A549 (cell line): Measurements from ENCODE around the gene SLN. TPM values are rescaled to one million over a fixed set of nuclear protein-coding genes. Genes with fewer than 3 reads are reported as not detected.
A peak's percentile ranks its signal among the peaks of the same experiment; 100 is the strongest.

Experiments
- ATAC-seq, 2 experiments: fragments of 200-7000 bp in 1 of 2; fragments of >200 bp in 1 of 2; cut with Nextera tagmentation in 1 of 2; cut with Tn5 transposase in 1 of 2; 3 replicates each; pipeline versions ENCODE4 v1.8.0 to v1.9.1; 2018 to 2020; ENCODE audit warnings: mild to moderate bottlenecking in 1 of 2, moderate library complexity in 1 of 2
- CTCF ChIA-PET: fragments of 300-600 bp; sonication (Branson Sonifier 250); formaldehyde crosslinking; extraction: SDS; loops from one replicate; lab custom pipeline; 2021; ENCODE audit warnings: antibody characterized with exemption, inconsistent platforms; lab: Yijun Ruan, JAX
- POLR2A ChIA-PET: fragments of 350-600 bp; formaldehyde crosslinking; extraction: SDS; loops from one replicate; lab custom pipeline; 2021; ENCODE audit warnings: antibody characterized with exemption, inconsistent platforms; lab: Yijun Ruan, JAX
- DNase-seq, 2 experiments: peaks; one replicate each; pipeline versions ENCODE4 v3.0.0 to v3.0.0-alpha.2; 2011 to 2016; ENCODE audit warnings: low read depth in 1 of 2, low spot score in 1 of 2
- FAIRE-seq: peaks from 2 replicates; lab custom pipeline; 2011; peaks lifted over from hg19 to GRCh38; lab: Jason Lieb, UNC
- H3K27ac ChIP-seq, 2 experiments: fragments of >200 bp; sonication (Bioruptor Twin); formaldehyde crosslinking; 3 replicates each; pipeline ENCODE4 v1.5.1; 2016 to 2017
- H3K4me1 ChIP-seq: fragments of >200 bp; sonication (Bioruptor Twin); formaldehyde crosslinking; 3 replicates; pipeline ENCODE4 v1.6.1; 2016
- H3K4me2 ChIP-seq: fragments of >200 bp; sonication (Bioruptor Twin); formaldehyde crosslinking; 3 replicates; pipeline ENCODE4 v1.6.1; 2016
- H3K4me3 ChIP-seq: fragments of >200 bp; sonication (Bioruptor Twin); formaldehyde crosslinking; 3 replicates; pipeline ENCODE4 v1.5.1; 2016
- H3K9me3 ChIP-seq: fragments of >200 bp; sonication (Bioruptor Twin); formaldehyde crosslinking; 3 replicates; pipeline ENCODE4 v1.6.1; 2016
- BCL3 ChIP-seq: fragments of >200 bp; sonication (Bioruptor Twin); formaldehyde crosslinking; IDR thresholded peaks from 3 replicates; pipeline ENCODE4 v1.6.1; 2016
- BHLHE40 ChIP-seq: IDR thresholded peaks from 2 replicates; pipeline ENCODE4 v1.6.1; 2012; ENCODE audit warnings: low read depth, low read length, inconsistent platforms
- CBX8 ChIP-seq: fragments of 200-600 bp; sonication (generic); IDR thresholded peaks from 2 replicates; pipeline ENCODE4 v1.6.1; 2016
- CHD2 ChIP-seq: fragments of 150-350 bp; IDR thresholded peaks from 2 replicates; pipeline ENCODE4 v1.6.1; 2014; ENCODE audit warnings: low read length; ENCODE audit not compliant: partially characterized antibody
- E2F6 ChIP-seq: IDR thresholded peaks from 2 replicates; pipeline ENCODE4 v1.6.1; 2012; ENCODE audit warnings: low read depth, borderline replicate concordance
- EHF ChIP-seq: fragments of 250-450 bp; sonication (Bioruptor Pico); IDR thresholded peaks from 2 replicates; pipeline ENCODE4 v1.5.0; 2020; ENCODE audit warnings: mild to moderate bottlenecking
- ELK1 ChIP-seq: fragments of 150-350 bp; IDR thresholded peaks from 2 replicates; pipeline ENCODE4 v1.6.1; 2014; ENCODE audit warnings: low read depth, mild to moderate bottlenecking, low read length
- GATA3 ChIP-seq: IDR thresholded peaks from 2 replicates; pipeline ENCODE4 v1.6.1; 2012; ENCODE audit warnings: borderline replicate concordance
- HDAC2 ChIP-seq: fragments of 200-600 bp; sonication (generic); IDR thresholded peaks from 2 replicates; pipeline ENCODE4 v1.6.1; 2016
- HEYL ChIP-seq: fragments of 250-450 bp; sonication (Bioruptor Pico); IDR thresholded peaks from 2 replicates; pipeline ENCODE4 v1.8.0; 2021; ENCODE audit warnings: mild to moderate bottlenecking, moderate library complexity
- HMGXB4 ChIP-seq: fragments of 250-450 bp; sonication (Bioruptor Pico); IDR thresholded peaks from 2 replicates; pipeline ENCODE4 v1.5.0; 2021; ENCODE audit warnings: mild to moderate bottlenecking, moderate library complexity, borderline replicate concordance
- HOXA7 ChIP-seq: fragments of 250-450 bp; sonication (Bioruptor Pico); IDR thresholded peaks from 2 replicates; pipeline ENCODE4 v1.5.0; 2020; ENCODE audit warnings: mild to moderate bottlenecking, moderate library complexity
- HOXB5 ChIP-seq: fragments of 250-450 bp; sonication (Bioruptor Pico); IDR thresholded peaks from 2 replicates; pipeline ENCODE4 v1.5.0; 2020; ENCODE audit warnings: mild to moderate bottlenecking, moderate library complexity
- JUN ChIP-seq, 2 experiments: fragments of >200 bp; sonication (Bioruptor Twin); formaldehyde crosslinking; IDR thresholded peaks; 2 replicates in 1 of 2; 3 replicates in 1 of 2; pipeline ENCODE4 v1.6.1; 2016 to 2017
- MAFK ChIP-seq: fragments of 450-650 bp; IDR thresholded peaks from 2 replicates; pipeline ENCODE4 v1.6.1; 2014; ENCODE audit not compliant: partially characterized antibody
- MAZ ChIP-seq: fragments of 150-350 bp; IDR thresholded peaks from 2 replicates; pipeline ENCODE4 v1.6.1; 2014; ENCODE audit warnings: antibody characterized with exemption, low read depth, low read length, borderline replicate concordance
- NR3C1 ChIP-seq: fragments of >200 bp; sonication (Bioruptor Twin); formaldehyde crosslinking; IDR thresholded peaks from 3 replicates; pipeline ENCODE4 v1.6.1; 2017
- POLR2A ChIP-seq: IDR thresholded peaks from 2 replicates; pipeline ENCODE4 v1.6.1; 2012; ENCODE audit warnings: mild to moderate bottlenecking, low read length
- RAD21 ChIP-seq, 2 experiments: fragments of >200 bp in 1 of 2; sonication (Bioruptor Twin) in 1 of 2; formaldehyde crosslinking in 1 of 2; IDR thresholded peaks in 1 of 2; conservative IDR thresholded peaks in 1 of 2; 2 replicates in 1 of 2; 3 replicates in 1 of 2; pipeline ENCODE4 v1.6.1; 2012 to 2018; ENCODE audit warnings: inconsistent platforms in 1 of 2
- RARB ChIP-seq: fragments of 250-450 bp; sonication (Bioruptor Pico); IDR thresholded peaks from 2 replicates; pipeline ENCODE4 v1.8.0; 2021; ENCODE audit warnings: mild to moderate bottlenecking, moderate library complexity
- TP53 ChIP-seq: fragments of 250-450 bp; sonication (Bioruptor Pico); IDR thresholded peaks from 2 replicates; pipeline ENCODE4 v1.5.0; 2021; ENCODE audit warnings: mild to moderate bottlenecking, moderate library complexity
- ZFP36 ChIP-seq: fragments of 450-650 bp; IDR thresholded peaks from 2 replicates; pipeline ENCODE4 v1.6.1; 2014; ENCODE audit warnings: borderline replicate concordance; ENCODE audit not compliant: partially characterized antibody
- ZNF302 ChIP-seq: fragments of 250-450 bp; sonication (Bioruptor Pico); IDR thresholded peaks from 2 replicates; pipeline ENCODE4 v1.9.0; 2021; ENCODE audit warnings: inconsistent platforms, mild to moderate bottlenecking, moderate library complexity
- ZSCAN20 ChIP-seq: fragments of 250-450 bp; sonication (Bioruptor Pico); IDR thresholded peaks from 2 replicates; pipeline ENCODE4 v1.8.0; 2022; ENCODE audit warnings: mild to moderate bottlenecking, moderate library complexity
- WGBS: methylation state at CpG from one replicate; pipeline ENCODE4 v1.1.6; 2017; ENCODE audit errors: missing lambda C conversion rate; 5-methylcytosine and 5-hydroxymethylcytosine counted together
- polyA plus RNA-seq, 4 experiments: library from polyadenylated mRNA; depleted of rRNA in 3 of 4; stranded (reverse); fragments of >200 nt; fragmentation: RNase III in 1 of 4; extraction: RNeasy Plus Mini Kit Qiagen cat#74134 plus additional on column Dnase treatment in 1 of 4; gene quantifications; 2 replicates in 3 of 4; 3 replicates in 1 of 4; pipeline ENCODE4 v1.2.3, GENCODE V29; 2011 to 2017
- TF ChIP-seq, protein P1 (sequence below): fragments of 250-450 bp; sonication (Bioruptor Pico); IDR thresholded peaks from 2 replicates; pipeline ENCODE4 v1.5.0; 2020; ENCODE audit warnings: low read depth, mild to moderate bottlenecking, moderate library complexity
- TF ChIP-seq, protein P2 (sequence below): fragments of 450-650 bp; IDR thresholded peaks from 2 replicates; pipeline ENCODE4 v1.6.1; 2014; ENCODE audit warnings: antibody characterized with exemption

SLN gene
- polyA plus RNA-seq, 2 of the 4 experiments (the other 2 are of a cell fraction) = 1.3 to 2.2 TPM

GRCh38 chr11:107702723-107703122 lies 9.1 kb downstream of the SLN start:
- ATAC-seq (no peak), FAIRE-seq (no peak), DNase-seq (no peak)
- H3K4me1 ChIP-seq = peaks cover 37% of the 10 kb centered on the region
- H3K27ac ChIP-seq = peak overlapping the region; percentile 41 to 60; a peak in 4 of 6 replicates
- H3K4me2 ChIP-seq = peak overlapping the region; percentile 25; the same call in 2 of the 3 replicates
- H3K4me3 ChIP-seq = no peak overlapping the region
- ChIA-PET CTCF (interaction anchor here (1.3 kb wide), 1 partner anchor 68 kb away, joined by 4 read pairs; no protein-coding TSS in a partner anchor), POLR2A (no interaction called here)
- no peaks in the 10 kb centered on the region for H3K9me3 ChIP-seq
- TF ChIP-seq, protein P1, sequence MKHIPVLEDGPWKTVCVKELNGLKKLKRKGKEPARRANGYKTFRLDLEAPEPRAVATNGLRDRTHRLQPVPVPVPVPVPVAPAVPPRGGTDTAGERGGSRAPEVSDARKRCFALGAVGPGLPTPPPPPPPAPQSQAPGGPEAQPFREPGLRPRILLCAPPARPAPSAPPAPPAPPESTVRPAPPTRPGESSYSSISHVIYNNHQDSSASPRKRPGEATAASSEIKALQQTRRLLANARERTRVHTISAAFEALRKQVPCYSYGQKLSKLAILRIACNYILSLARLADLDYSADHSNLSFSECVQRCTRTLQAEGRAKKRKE (CRISPR knock-in tag) = no peak
- TF ChIP-seq CHD2 (no peak), MAFK (no peak), HMGXB4 (CRISPR knock-in tag) (no peak), EHF (no peak), HOXA7 (CRISPR knock-in tag) (no peak), NR3C1 (no peak), HDAC2 (no peak), JUN (IDR thresholded peaks at IDR 0.05) (no peak), POLR2A (no peak), TP53 (CRISPR knock-in tag) (no peak), BHLHE40 (no peak), MAZ (no peak)
- 9% methylated on average over 2 of the region's 2 CpGs for WGBS

- Histone ChIP-seq H3K4me2 (peak overlapping the region; percentile 25; the same call in 2 of the 3 replicates), H3K27ac (peak overlapping the region; percentile 41 to 60; a peak in 5 of 6 replicates), H3K9me3 (no peaks in the 10 kb centered on the region), H3K4me3 (no peak overlapping the region), H3K4me1 (peaks cover 37% of the 10 kb centered on the region)
- 76% methylated on average over 7 of the region's 7 CpGs for WGBS
- CTCF ChIA-PET = interaction anchor here (1.3 kb wide), 1 partner anchor 69 kb away, joined by 4 read pairs; no protein-coding TSS in a partner anchor
- no peak for FAIRE-seq
- DNase-seq = no peak
- POLR2A ChIA-PET = no interaction called here
- TF ChIP-seq, protein P2, sequence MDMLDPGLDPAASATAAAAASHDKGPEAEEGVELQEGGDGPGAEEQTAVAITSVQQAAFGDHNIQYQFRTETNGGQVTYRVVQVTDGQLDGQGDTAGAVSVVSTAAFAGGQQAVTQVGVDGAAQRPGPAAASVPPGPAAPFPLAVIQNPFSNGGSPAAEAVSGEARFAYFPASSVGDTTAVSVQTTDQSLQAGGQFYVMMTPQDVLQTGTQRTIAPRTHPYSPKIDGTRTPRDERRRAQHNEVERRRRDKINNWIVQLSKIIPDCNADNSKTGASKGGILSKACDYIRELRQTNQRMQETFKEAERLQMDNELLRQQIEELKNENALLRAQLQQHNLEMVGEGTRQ = no peak
- TF ChIP-seq CBX8 = no peak
- no peak for TF ChIP-seq JUN (IDR thresholded peaks at IDR 0.05)
- TF ChIP-seq RARB (CRISPR knock-in tag) = no peak
- TF ChIP-seq RAD21 (conservative IDR thresholded peaks at IDR 0.05 in 1 of 2, IDR thresholded peaks at IDR 0.05 in 1 of 2) = no peak
- TF ChIP-seq, protein P1 (CRISPR knock-in tag) = no peak
- TF ChIP-seq GATA3 = no peak
- no peak for TF ChIP-seq HEYL (CRISPR knock-in tag)
- TF ChIP-seq BCL3 = no peak
- TF ChIP-seq ZFP36 = no peak
- TF ChIP-seq E2F6 = no peak
- no peak for TF ChIP-seq BHLHE40
- no peak for TF ChIP-seq HDAC2
- no peak for TF ChIP-seq NR3C1
- TF ChIP-seq ZSCAN20 (CRISPR knock-in tag) = no peak
- TF ChIP-seq ELK1 = no peak
- TF ChIP-seq HOXB5 (CRISPR knock-in tag) = no peak
- no peak for TF ChIP-seq ZNF302
- ATAC-seq = no peak
Observed at GRCh38 chr11:107702109-107702660, 9.7 kb downstream of the SLN start.
